GM19240 (cell line): ENCODE data around the gene ZNF628.

Source experiments
- DNase-seq: peaks from one replicate; pipeline ENCODE4 v3.0.0; 2011; ENCODE audit warnings: low spot score; ENCODE audit not compliant: insufficient read length

The ZNF628 gene

GRCh38 chr19:55464662-55465054 lies 11.8 kb upstream of the ZNF628 start, which contains the start of gene C19orf85:
C19orf85 (minus strand) TSS chr19:55464751; CDS start chr19:55464554, 197 bp downstream.
- DNase-seq: no peak

GRCh38 chr19:55465460-55466240 lies 10.8 kb upstream of the ZNF628 start:
- DNase-seq: no peak

GRCh38 chr19:55466241-55466614 lies 10.2 kb upstream of the ZNF628 start:
- no peak for DNase-seq

- peak; percentile 71 for DNase-seq
These were observed 9.0 kb upstream of the ZNF628 start for GRCh38 chr19:55467236-55468053.

GRCh38 chr19:55468054-55468393 lies 8.4 kb upstream of the ZNF628 start:
- DNase-seq: no peak

- no peak for DNase-seq
These were observed 5.2 kb upstream of the ZNF628 start for GRCh38 chr19:55471266-55471665.

- no peak for DNase-seq
These were observed 4.0 kb upstream of the ZNF628 start for GRCh38 chr19:55472463-55472862.

- DNase-seq: no peak
These were observed 3.0 kb upstream of the ZNF628 start for GRCh38 chr19:55473225-55474012.

- DNase-seq: no peak
These were observed 1.9 kb upstream of the ZNF628 start for GRCh38 chr19:55474269-55475265.

- no peak for DNase-seq
These were observed 1.5 kb downstream of the ZNF628 start for GRCh38 chr19:55477905-55478304.

GRCh38 chr19:55478364-55478763 lies 1.9 kb downstream of the ZNF628 start:
- no peak for DNase-seq

GRCh38 chr19:55479045-55479444 lies 2.6 kb downstream of the ZNF628 start:
- DNase-seq: no peak

- no peak for DNase-seq
These were observed 3.2 kb downstream of the ZNF628 start for GRCh38 chr19:55479451-55480230.

GRCh38 chr19:55481148-55481793 lies 4.9 kb downstream of the ZNF628 start:
- no peak for DNase-seq

GRCh38 chr19:55481794-55482155 lies 5.4 kb downstream of the ZNF628 start:
- no peak for DNase-seq

GRCh38 chr19:55482156-55482961 lies 5.9 kb downstream of the ZNF628 start:
- no peak for DNase-seq

- no peak for DNase-seq
These were observed 6.7 kb downstream of the ZNF628 start for GRCh38 chr19:55482967-55483705.
